Activated CD4-positive, CD25-positive, alpha-beta regulatory T cell treated with anti-CD3 and anti-CD28 coated beads, Interleukin-2, amount 50 U/mL, for 24 hours (primary cell): ENCODE data around the gene FRMPD2.
"Not testable (repeated sequence)": the region's sequence is repeated elsewhere in the genome, so short reads cannot be mapped to it uniquely, and the experiment has no call there.

ENCODE experiments used
- ATAC-seq, 2 donors: fragments of 150-1000 bp; cut with Tn5 transposase; one replicate each; pipeline ENCODE4 v1.10.0; 2021; ENCODE audit warnings: mild to moderate bottlenecking in 1 of 2, moderate library complexity in 1 of 2

FRMPD2 gene

DNA sequence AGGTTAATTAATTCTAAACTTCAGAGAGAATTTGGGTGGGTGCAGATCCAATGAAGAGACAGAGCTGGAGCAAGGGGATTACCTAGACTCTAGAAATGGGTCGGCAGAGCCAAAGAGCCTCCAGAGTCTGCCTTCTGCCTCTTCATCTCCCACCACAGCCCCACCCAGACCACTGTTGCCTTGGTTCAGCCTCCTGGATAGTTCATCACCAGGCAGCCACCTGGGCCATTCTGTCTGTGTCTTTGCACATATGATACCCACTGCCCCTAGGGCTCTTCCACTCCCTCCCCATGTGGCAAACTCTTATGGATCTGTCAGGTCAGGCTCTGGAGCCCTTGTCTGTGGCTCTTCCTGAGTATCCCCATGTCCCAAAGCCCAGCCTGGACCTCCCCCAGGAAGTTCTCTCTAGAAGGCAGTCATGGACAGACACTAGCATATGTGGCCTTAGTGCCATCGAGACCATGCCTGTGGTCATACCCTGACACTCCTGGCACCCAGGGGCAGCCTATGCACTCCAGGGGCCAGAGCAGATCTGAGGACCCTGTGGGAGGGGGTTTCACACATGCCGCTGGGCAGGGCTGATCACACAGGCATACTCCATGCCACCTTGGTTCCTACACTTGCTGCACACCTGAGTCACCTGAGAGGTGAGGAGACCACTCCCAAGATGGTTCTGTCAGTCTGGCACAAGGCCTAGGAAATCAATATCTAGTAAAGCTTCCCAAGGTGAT, 41.6 kb downstream of the FRMPD2 start:
- ATAC-seq: no peak

GRCh38 chr10:48231699-48232315, 42.7 kb downstream of the FRMPD2 start:
- ATAC-seq: no peak

DNA sequence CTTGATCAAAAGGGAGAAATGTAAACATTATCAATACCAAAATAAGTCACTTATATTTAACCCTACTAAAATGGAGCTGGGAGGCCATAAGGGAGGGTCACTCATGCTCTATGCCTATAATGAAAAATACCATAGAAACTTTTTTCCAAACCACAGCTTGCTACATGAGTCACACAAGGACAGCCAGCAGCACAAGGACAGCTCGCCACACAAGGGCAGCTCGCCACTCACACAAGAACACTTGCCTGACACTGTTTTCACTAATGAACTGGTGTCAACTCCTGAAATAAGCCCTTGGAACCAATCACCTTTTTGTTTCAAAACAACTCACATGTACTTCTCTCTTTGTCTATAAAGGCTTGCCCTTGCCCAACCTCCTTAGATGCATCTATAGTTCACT, 43.3 kb downstream of the FRMPD2 start:
- no peak for ATAC-seq

- no peak for ATAC-seq
Measured at GRCh38 chr10:48227213-48227612, 47.3 kb downstream of the FRMPD2 start.

GRCh38 chr10:48224979-48225560, 49.4 kb downstream of the FRMPD2 start:
- ATAC-seq: no peak

DNA sequence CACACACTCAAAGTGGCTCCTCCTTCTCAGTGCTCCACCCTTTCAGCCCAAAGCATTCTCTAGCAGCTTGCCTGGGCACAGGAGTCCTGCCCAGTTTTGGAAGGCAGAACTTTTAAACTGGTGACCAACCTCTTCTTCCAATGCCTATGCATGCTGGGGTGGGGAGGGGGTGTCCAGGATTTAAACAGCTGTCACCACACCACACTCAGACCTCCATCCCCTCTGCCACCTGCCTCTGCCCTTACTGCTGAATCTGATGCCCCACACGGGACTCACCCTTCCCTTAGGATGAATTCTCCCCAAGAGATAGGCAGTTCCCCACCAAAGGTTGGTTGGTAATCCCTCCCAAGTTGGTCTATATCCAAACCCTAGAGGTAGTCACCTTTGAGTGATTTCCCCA, 50.2 kb downstream of the FRMPD2 start:
- no peak for ATAC-seq

DNA sequence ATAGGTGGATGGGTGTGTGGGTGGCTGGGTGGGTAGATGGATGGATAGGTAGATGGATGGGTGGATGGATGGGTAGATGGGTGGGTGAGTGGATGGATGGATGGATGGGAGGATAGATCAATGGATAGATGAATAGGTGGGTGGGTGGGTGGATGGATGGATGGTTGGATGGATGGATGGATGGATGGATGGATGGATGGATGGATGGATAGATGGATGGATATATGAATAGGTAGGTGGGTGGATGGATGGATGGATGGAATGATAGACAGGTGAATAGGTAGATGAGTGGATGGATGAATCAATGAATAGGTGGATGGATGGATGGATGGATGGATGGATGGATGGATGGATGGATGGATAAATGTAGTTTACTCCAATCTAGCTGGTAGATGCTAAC, 52.7 kb downstream of the FRMPD2 start:
- no peak for ATAC-seq

GRCh38 chr10:48221031-48221430, 53.5 kb downstream of the FRMPD2 start:
- not testable (repeated sequence) for ATAC-seq

- ATAC-seq: no peak
Measured at GRCh38 chr10:48219194-48219593, 55.3 kb downstream of the FRMPD2 start.

DNA sequence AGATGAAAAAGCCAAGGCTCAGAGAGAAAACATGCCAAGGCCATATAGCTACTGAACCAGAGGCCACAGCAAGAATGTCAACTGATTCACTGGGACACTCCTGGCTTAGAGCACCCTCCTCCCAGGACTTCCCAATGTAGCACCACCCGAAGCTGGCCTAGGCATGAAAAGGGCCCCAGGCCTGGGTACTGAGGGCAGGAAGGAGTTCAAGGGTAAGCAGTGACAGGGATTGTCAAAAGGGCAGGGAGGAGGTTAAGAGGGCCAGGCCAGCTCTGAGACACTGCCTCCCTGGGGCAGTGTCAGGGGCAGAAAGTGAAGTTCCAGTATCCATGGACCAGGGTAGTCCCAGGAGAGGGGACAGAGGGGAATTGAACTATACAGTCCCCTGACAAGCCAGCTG, 57.8 kb downstream of the FRMPD2 start:
- no peak for ATAC-seq

GRCh38 chr10:48216204-48216505, 58.3 kb downstream of the FRMPD2 start:
- no peak for ATAC-seq

DNA sequence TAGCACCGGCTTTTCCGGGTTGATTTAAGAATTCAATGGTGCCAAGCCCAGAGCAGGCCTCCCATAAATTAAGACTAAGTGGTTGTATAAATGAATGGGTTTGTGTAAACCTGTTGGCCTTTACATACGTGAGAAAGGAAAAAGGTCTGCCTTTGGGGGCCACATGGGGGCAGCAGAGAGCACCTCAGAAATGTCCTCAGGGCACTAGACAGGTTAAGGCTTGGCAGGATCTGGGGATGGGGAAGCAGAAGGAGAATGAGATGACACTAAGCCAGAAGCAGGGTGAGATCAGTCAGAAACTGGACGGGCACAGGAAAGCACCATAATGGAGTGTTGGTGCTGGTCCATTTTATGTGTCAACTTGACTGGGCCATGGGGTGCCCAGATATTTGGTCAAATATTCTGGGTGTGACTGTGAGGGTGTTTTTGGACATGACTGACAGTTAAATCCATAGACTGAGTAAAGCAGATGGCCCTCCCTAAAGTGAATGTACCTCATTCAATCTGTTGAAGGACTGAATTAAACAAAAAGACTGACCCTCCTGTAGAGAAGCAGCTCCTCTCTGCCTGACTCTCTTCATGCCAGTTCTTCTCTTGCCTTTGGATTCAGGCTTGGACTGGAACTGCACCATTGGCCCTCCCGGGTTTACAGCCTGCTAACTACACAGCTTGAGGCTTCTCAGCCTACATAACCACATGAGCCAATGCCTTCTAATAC, 58.9 kb downstream of the FRMPD2 start:
- ATAC-seq: no peak

- no peak for ATAC-seq
Measured at GRCh38 chr10:48214716-48215485, 59.6 kb downstream of the FRMPD2 start.

GRCh38 chr10:48213047-48213446, 61.4 kb downstream of the FRMPD2 start:
- ATAC-seq: no peak

- ATAC-seq: no peak
Measured at GRCh38 chr10:48211777-48212176, 62.7 kb downstream of the FRMPD2 start.

GRCh38 chr10:48210966-48211365, 63.5 kb downstream of the FRMPD2 start:
- ATAC-seq: no peak

DNA sequence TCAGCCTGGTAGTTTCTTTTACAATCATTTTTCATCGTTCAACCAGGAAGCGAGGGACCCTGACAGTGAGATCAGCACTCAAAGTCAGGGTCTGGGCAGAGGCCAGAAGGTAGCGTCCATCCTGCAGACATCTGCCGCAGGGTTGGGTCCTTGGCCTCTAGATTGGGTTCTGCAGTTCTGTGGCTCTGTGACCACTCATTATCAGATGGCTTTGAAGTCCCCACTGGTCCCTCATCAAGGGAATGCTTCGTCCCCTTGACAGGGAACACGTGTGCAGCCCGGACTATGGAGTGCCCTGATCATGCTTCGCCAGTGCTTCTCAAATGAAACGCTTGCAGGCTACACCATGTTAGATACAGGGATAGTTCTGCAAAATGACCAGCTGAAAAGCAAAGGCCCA, 64.1 kb downstream of the FRMPD2 start:
- ATAC-seq: no peak

DNA sequence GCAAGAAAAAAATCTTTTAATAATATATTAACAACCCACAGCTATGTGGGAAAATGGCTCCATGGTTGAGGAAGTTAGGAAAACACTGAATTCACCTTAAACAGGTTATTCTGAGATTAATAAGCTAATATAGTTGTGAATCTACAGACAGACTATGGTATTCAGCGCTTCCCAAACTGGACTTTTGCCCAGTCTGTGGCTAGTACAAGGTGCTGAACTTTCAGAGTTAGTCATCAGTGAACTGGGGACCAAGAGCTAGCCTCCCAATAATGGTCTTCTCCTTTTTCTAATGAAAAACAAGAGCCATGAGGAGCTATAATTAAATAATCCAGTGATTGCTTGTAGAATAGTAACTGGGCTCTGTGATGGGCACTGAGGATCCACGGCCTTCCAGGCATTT, 65.3 kb downstream of the FRMPD2 start:
- ATAC-seq: no peak

- no peak for ATAC-seq
Measured at GRCh38 chr10:48207853-48208252, 66.6 kb downstream of the FRMPD2 start.

- ATAC-seq: no peak
Measured at GRCh38 chr10:48206482-48207250, 67.8 kb downstream of the FRMPD2 start.

- no peak for ATAC-seq
Measured at GRCh38 chr10:48205918-48206317, 68.6 kb downstream of the FRMPD2 start.
